Activated CD8-positive, alpha-beta memory T cell treated with anti-CD3 and anti-CD28 coated beads for 36 hours (primary cell): ENCODE results near the gene TBC1D2B. TPM values are rescaled to one million over a fixed set of nuclear protein-coding genes. Genes with fewer than 3 reads are reported as not detected.

Experiments
- CTCF ChIA-PET: fragments of 350-600 bp; sonication (Branson Sonifier 250); formaldehyde crosslinking; loops from one replicate; lab custom pipeline; 2021; ENCODE audit warnings: antibody characterized with exemption; lab: Charles Lee
- POLR2A ChIA-PET: fragments of 350-600 bp; sonication (Branson Sonifier 250); formaldehyde crosslinking; loops from one replicate; lab custom pipeline; 2021; ENCODE audit warnings: antibody characterized with exemption; lab: Charles Lee
- total RNA-seq, 2 experiments: library from RNA; stranded (reverse); gene quantifications; one replicate each; pipeline ENCODE4 v1.2.3, GENCODE V29; 2021

TBC1D2B gene
- 10 to 100 TPM; 43.0 to 45.3 TPM for total RNA-seq

DNA sequence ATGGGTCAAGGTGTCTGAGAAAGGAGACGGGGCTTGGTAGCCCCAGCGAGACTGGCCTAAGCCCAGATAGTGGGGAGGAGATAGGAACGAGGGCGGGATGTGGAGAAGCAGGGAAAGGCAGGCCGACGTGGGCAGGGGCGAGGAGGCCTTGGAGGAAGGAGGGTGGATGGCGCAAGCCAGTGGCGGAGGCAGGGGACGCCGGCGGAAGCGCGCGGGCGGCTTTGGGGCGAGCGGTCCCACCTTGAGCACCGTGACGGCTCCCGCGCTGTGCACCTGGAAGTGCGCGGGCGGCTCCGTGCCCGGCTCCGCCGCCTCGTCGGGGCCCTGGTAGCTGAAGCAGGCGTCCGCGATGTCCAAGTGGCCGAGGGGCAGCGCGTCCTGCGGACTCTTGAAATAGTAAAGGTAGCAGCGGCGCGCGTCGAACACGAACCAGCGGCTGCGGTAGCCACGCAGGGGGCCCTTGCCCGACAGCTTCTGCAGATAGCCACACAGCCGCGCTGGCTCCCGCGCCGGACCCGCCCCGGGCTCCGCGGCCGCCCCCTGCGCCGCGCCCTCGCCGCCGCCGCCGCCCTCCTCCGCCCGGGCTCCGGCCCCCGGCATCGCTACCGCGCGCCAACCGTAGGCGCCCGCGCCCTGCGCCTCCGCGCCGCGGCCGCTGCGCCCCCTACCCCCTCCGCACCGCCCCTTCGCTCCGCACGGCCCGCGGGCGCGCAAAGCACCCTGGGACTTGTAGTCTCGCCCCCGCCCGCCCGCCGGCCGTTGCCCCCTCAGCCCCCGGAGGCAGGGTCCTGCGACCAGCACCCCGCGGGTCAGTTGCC, at the start of gene TBC1D2B:
TSS of gene TBC1D2B (minus strand) at position 659 of the 818 bp plus-strand sequence. CDS start at position 600, 59 bp downstream.
- ChIA-PET POLR2A (interaction anchor here (0.7 to 1.0 kb wide), 3 partner anchors 10 to 30 kb away, joined by 3 to 7 read pairs (median 3); no protein-coding TSS in a partner anchor), CTCF (interaction anchor here (1.1 to 2.2 kb wide), 4 partner anchors 25 to 118 kb away, joined by 3 to 5 read pairs (median 4); no protein-coding TSS in a partner anchor)

DNA sequence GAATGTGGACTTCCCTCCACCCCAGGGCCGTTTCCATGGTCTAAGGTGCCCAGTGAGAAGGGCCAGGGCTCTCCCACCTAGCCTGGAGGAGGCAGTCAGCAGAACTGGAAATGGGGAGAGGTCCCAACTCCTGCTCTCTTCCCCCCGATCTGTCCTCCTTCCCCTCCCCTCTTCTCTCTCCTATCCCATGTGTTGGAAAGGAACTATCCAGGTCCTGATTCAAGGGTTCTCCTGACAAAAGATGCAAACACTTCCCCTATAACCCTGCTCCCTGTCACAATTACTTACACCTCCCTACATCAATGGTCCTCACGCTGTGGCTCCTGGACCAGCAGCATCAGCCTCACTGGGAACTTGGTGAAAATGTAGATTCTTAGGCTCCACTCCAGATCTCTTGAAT, 47.8 kb upstream of the TBC1D2B start:
- CTCF ChIA-PET = no interaction called here
- POLR2A ChIA-PET = no interaction called here

DNA sequence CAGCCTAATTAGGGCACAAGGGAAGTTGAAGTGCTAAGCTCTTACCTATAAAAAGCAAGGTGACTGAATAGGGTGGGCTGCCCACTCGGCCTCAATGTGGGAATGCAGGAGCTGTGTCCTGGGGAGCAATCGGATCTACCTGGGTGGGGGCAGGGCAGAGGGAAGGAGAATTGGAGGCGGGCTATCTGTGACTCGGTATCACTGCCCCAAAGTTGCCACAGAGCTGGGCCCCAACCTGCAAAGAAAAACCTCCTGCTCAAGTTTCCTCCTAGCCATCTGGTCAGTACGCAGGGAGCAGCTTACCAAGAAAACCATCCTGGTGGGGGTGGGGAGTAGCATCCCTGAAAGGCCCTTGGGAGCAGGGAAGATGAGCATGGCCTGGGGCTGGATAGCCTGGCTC, 43.0 kb upstream of the TBC1D2B start:
- ChIA-PET POLR2A (no interaction called here), CTCF (interaction anchor here (1.0 to 1.5 kb wide), 2 partner anchors 75 to 119 kb away, joined by 7 read pairs; no protein-coding TSS in a partner anchor)

DNA sequence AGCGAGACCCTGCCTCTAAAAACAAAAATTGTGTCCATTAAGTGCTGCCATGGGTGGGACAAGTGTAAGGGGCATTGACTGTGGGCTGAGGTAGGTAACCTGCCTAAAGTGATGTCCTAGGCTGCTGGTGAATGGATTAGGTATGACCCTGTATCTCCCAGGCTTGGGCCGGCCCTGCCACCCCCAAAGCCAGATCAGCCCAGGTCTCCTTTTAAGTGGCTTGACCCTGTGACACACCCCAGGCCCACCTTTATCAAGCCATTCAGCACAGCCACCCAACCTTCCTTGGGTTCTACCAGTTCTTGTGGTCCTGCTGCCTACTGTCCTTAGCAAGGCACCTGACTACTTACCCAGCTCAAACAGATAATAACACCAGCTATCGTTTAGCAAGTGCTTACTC, 35.0 kb upstream of the TBC1D2B start:
- ChIA-PET POLR2A (interaction anchor here (0.7 kb wide), 1 partner anchor 19 kb away, joined by 4 read pairs; no protein-coding TSS in a partner anchor), CTCF (interaction anchor here (1.0 to 6.2 kb wide), 18 partner anchors 9 to 310 kb away, joined by 3 to 62 read pairs (median 4); partner anchors contain the start of gene CIB2)

DNA sequence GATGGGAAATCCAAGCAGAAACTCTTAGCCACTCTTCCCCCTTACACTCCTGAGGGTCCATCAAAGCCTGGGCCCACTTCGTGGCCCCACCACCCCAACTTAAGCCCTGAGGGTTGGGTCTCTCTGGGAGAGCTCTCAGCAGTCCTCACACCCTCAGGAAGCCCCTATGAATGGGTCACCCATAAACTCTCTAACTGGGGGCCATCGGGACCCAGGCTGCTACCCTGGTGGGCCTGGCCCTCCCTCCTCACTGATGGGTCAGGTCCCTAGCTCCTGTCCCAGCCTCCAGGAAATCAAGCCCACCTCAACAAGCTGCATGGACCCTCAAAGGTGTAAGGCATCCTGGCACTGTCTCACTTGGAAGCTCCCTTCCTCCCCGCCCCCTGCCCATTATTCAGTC, 34.3 kb upstream of the TBC1D2B start:
- POLR2A ChIA-PET = no interaction called here

DNA sequence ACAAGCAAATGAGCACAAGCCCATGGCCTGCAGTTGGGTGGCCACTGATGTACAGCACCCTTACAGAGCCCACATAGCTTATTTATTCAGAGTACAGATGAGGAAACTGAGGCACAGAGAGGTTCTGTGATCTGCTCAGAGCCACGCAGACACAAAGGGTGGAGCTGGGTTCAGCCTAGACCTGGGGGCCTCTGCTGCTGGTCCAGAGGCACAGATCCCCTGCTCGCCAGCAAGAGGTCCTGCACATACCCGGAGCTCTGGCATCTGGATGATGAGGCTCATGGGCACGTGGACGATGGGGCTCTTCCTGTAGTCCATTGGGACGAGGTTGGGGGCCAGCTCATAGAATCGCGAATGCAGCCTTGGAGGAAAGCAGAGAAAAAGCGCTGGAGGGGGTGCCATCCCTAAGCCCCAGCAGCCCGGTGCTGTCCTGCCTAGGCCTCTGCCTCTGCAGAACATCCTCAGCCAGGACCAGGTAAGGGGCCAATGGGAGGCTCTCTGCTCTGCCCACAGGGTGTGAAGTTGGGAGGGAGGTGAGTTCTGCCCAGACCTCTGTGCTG, 33.5 kb upstream of the TBC1D2B start:
- ChIA-PET CTCF (interaction anchor here (2.8 to 6.2 kb wide), 4 partner anchors 85 to 152 kb away, joined by 11 to 62 read pairs (median 26); no protein-coding TSS in a partner anchor), POLR2A (no interaction called here)

More for the DNA sequence above, 34.3 kb upstream of the TBC1D2B start:
- CTCF ChIA-PET = interaction anchor here (1.4 to 6.2 kb wide), 8 partner anchors 10 to 152 kb away, joined by 4 to 62 read pairs (median 10); no protein-coding TSS in a partner anchor

DNA sequence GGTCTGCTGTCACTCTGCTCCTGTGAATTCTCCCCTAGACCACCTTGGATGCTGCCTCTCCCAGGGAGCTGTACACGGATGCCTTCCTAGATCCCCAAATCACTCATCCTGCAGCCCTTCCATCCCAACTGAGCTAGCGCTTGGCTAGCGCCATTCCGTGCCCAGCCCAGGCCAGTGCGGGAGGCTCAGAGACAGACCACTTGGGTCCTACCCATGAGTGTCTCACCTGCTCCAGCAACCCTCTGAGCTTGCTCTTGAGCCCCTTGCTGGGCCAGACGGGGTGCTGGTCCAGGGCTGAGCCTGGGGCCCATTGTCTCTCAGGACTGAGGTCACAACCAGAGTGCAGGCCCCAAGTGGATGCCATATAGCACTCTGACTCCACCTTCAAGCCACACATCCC, 32.6 kb upstream of the TBC1D2B start:
- POLR2A ChIA-PET = no interaction called here
- CTCF ChIA-PET = interaction anchor here (0.7 to 6.2 kb wide), 6 partner anchors 86 to 151 kb away, joined by 3 to 62 read pairs (median 16); no protein-coding TSS in a partner anchor

DNA sequence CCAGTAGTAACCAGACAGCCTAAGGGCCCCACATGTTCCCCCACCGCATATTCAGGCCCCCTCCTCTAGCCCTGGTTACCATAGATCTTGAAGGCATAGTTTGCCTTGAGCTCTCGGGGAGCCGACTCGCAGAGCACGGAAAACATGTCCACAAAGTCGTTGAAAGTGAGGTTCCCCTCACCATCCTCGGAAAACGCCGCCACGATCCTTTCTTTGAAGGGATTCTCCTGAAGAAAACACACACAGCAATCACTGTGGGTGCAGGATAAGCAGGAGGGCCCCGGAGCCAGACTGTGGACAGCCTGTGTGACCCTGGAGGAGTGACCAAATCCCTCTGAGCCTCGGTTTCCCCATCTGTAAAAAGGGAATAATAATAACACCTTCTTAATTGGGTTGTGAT, 31.6 kb upstream of the TBC1D2B start:
- CTCF ChIA-PET = interaction anchor here (0.6 to 6.2 kb wide), 24 partner anchors 8 to 602 kb away, joined by 3 to 62 read pairs (median 6); no protein-coding TSS in a partner anchor
- POLR2A ChIA-PET = interaction anchor here (0.6 kb wide), 1 partner anchor 19 kb away, joined by 4 read pairs; no protein-coding TSS in a partner anchor

DNA sequence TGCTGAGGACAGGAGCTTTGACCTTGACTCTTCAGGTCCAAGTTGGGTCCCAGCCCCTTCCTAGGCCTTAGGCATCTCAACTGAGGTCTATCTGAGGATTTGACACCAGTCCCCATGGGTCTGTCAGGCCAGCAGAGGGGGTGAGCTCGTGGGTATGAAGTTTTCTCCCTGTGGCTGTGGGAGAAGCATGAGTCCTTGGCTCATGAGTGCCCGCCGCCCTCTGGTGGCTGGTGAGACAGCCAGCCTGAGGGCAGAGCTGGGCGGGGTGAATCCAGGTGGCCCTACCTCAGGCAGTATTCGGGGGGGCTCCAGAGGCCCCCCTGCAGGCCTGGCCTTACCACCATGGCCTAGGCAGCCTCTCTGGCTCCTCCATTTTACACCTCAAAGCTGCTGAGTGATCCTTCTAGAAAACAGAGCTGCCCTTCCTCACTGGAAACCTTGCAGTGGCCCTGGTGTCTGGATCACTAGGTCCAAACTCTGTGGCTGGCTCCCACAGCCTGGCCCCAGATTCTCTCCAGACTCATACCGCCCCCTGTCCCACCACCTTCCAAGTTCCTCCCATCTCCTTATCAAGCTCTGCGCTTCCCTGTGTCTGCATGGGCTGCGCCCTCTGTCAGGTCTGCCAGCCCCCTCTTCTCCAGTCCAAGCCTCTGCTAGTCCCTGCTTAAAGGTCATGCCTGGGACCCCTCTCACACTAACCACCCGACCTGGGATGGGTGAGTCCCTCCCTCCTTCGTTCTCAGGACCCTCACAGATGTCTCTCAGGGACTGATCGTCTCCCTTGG, 31.0 kb upstream of the TBC1D2B start:
- POLR2A ChIA-PET = no interaction called here
- CTCF ChIA-PET = interaction anchor here (0.6 to 6.2 kb wide), 46 partner anchors 9 to 602 kb away, joined by 3 to 62 read pairs (median 5); partner anchors contain the start of gene SH2D7

DNA sequence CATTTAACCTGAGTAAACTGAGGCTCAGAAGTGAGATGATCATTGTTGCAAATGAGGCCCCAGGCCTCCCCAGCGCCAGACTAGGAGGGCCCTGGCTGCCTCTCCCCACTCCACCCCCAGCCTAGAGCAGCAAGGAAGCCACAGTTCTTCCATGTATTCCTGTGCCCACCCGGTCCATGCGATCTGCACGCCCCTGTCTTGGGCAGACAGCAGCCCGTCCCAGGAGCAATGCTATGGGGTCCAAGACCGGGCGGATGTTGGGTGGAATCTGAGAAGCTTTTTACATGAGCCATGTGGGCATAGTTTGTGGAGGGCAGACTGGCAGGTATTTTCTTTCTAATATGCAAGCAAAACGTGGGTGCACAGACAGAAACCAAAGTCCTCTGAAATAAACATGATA, 30.0 kb upstream of the TBC1D2B start:
- ChIA-PET POLR2A (no interaction called here), CTCF (interaction anchor here (0.7 to 5.3 kb wide), 21 partner anchors 10 to 162 kb away, joined by 3 to 40 read pairs (median 5); partner anchors contain the start of gene SH2D7)

DNA sequence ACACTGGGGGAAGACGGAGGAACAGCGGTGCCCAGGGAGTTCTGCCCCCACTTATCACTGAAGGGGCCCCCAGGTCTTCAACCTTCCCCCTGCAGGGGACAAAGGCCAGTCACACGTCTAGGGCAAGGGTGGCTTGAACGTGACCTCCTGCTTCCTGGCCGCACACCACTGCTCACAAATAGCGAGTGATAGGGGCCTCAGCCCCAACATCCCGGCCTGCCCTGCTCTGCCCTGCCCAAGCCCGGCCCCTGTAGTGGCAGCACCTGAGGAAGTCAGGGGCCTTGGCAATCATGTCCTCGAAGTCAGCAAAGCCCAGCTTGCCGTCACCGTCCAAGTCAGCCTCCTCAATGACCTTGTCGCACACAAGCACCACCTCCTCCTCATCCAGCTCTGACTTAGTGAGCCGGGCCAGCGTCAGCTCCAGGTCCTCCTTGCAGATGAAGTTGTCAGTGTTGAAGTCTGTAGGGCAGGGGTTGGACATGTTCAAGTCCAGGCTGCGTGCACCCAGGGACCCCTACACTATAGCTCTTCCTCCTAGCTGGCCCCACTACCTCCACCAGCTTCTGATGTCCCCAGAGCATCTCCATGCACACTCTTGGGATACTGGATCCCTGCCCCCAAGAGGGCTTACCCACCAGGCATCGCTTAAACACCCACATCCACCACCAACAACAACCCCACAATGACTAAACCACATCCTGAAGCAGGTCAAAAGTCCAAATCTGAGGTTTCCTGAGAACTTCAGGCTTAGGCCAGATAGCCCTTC, 28.1 kb upstream of the TBC1D2B start:
- CTCF ChIA-PET = interaction anchor here (0.8 to 5.3 kb wide), 5 partner anchors 12 to 141 kb away, joined by 3 to 40 read pairs (median 4); no protein-coding TSS in a partner anchor

DNA sequence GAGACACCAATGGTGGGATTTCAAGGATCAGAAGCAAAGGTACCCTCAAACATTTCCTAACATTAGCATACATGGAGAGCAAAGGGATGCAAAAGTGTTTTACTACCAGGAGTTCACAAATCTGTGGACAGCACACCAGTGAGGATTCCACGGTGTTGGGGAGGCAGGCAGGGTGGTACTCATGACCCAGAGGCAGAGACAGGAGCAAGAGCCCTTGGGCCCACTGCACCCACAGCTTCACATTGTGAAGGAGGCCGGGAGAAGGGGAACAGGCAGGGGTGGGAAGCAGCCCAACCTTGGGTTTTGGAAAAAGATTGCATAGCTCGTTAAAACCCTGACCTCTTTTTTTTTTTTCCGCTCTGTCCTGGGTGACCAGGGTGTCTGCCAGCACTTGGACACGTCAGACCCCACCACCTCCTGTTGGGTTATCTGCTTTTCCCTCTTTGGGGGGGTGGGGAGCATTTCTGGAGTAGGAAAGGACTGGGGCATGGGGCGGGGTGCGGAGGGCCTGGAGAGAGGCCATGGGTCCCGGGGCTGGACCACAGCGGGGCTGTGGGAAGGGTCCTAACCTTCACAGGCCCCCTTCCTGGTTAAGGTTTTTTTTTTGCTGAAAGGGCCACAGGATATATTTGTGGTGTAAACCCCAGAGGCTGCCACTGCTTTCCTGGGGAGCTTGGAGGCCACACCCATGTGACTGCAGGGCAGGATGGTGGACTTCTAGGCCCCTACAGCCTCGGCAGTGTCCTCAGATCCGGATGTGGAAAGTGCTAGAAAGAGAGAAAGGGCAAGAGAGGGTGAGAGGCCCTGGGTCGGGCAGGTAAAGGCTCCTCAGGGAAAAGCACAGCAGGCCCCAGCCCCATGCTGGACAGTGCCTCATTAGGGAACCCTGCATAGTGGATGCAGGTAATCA, 27.3 kb upstream of the TBC1D2B start:
- CTCF ChIA-PET = interaction anchor here (0.8 to 5.3 kb wide), 6 partner anchors 12 to 138 kb away, joined by 3 to 40 read pairs (median 4); no protein-coding TSS in a partner anchor
- POLR2A ChIA-PET = interaction anchor here (0.6 kb wide), 1 partner anchor 42 kb away, joined by 3 read pairs; no protein-coding TSS in a partner anchor

More for the DNA sequence above, 28.1 kb upstream of the TBC1D2B start:
- POLR2A ChIA-PET = no interaction called here

DNA sequence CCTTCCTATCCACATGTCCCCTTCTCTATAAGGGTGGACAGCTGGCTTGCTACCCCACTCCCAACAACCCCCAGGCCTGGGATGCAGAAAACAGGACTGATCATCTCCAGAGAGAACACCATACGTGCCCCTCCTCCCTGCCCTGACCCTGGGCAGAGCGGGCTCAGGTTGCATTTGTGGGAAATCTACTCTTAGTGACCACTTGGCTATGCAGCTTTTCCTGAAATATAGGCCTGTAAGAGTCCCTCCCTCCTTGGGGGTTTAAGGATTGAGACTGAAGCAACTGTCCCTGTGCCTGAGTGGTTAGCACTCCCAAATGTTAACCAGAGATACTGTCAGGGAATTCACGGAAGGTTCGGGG, 26.6 kb upstream of the TBC1D2B start:
- CTCF ChIA-PET = interaction anchor here (0.9 to 1.8 kb wide), 8 partner anchors 11 to 159 kb away, joined by 3 to 5 read pairs (median 4); partner anchors contain the start of gene TBC1D2B
- POLR2A ChIA-PET = interaction anchor here (0.6 to 1.1 kb wide), 2 partner anchors 32 to 41 kb away, joined by 3 read pairs; no protein-coding TSS in a partner anchor

DNA sequence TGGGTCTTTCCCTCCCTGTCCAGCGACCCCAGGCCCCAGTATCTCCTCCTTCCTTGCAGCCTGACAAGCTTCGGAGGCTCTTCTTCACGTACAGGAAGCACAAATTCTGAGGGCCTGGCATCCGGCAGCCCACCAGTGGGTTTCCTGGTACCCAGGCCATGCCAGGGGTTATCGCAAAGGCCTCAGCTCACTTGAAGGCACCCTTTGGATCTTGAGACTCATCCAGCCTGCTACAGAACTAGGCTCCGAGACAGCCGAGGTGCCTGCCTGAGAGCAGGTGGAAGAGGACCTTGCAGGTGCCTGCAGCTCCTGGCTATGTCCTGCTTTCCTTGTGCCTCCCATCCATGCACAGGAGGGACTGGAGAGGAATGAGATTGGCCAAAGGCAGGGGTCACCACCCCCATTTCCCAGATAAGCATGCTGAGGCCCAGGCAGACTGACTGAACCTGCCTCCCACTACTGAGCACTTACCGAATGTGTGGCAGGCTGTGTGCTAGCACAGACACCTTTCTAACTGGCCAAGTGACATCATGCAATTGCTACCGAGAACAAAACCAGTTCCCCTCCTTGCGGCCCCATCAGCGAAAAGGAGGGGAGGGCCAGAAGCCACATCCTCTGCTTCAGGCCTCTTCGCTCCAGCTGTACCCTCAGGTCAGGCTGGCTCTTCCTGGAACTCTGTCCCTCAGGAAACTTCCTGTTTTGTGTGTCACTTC, 26.1 kb upstream of the TBC1D2B start:
- POLR2A ChIA-PET = interaction anchor here (0.9 to 1.1 kb wide), 2 partner anchors 31 to 69 kb away, joined by 3 read pairs; no protein-coding TSS in a partner anchor
- CTCF ChIA-PET = interaction anchor here (0.9 to 1.8 kb wide), 9 partner anchors 10 to 159 kb away, joined by 3 to 5 read pairs (median 4); partner anchors contain the start of gene TBC1D2B

DNA sequence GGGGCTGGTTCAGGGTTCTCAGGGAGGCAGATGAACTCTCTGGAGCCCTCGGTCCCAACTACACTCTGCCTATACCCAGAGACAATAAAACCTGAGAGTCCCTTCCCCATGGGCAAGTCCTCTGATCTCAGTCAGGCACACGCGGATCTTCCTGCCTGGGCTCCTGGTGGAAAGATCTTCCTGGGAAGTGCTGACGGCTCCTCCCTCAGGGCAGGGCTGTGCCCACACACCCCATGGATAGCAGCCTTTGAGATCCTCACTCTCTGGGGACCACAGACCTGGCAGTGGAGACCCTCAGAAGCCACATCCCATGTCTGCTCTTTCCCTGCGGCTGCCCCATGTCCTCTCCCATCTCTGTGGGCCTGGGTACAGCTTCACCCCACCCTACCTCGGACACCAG, 25.2 kb upstream of the TBC1D2B start:
- POLR2A ChIA-PET = interaction anchor here (0.9 to 1.1 kb wide), 2 partner anchors 31 to 68 kb away, joined by 3 read pairs; no protein-coding TSS in a partner anchor
- CTCF ChIA-PET = interaction anchor here (1.4 to 1.8 kb wide), 4 partner anchors 9 to 144 kb away, joined by 3 to 5 read pairs (median 4); partner anchors contain the start of gene TBC1D2B
